HG03280 (cell line): Measurements from ENCODE around the gene SBK1.

ENCODE experiments used
- ATAC-seq: cut with Tn5 transposase; IDR thresholded peaks from one replicate; pipeline ENCODE4 v1.9.1; 2021; ENCODE audit warnings: mild to moderate bottlenecking, moderate library complexity; ENCODE audit not compliant: unreplicated experiment

SBK1 gene

DNA sequence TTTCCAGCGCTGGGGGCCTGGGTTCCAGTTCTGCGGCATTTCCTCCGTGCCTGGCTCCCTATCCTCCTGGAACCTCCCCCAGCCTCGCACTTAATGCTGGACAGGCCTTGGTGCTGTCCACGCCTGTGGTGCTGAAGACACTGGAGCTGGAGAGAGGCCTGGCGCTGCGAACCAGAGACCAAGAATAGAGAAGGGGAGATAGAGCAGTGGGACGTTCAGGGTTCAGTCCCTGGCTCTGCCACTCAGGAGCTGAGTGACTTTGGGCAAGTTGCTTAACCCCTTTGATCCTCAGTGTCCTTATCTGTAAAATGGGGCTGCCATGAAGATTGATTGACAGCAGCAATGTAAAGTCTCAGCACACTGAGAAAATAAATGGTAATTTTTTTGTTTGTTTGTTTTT, 11.9 kb downstream of the SBK1 start:
- no peak for ATAC-seq

DNA sequence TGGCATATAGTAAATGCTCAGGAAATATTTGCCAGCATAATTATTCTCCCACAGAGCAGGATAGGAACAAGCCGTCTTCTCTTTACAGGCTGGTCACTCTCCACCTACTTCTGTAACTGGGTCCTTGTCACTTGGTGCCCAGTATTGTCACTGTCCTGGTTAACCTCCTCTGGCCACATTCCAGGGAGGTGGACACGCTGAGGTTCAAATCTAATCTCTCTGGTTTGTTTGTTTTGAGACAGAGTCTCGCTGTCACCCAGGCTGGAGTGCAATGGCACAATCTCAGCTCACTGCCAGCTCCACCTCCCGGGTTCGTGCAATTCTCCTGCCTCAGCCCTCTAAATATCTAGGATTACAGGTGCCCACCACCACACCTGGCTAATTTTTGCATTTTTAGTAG, 15.6 kb downstream of the SBK1 start:
- ATAC-seq, result no peak

DNA sequence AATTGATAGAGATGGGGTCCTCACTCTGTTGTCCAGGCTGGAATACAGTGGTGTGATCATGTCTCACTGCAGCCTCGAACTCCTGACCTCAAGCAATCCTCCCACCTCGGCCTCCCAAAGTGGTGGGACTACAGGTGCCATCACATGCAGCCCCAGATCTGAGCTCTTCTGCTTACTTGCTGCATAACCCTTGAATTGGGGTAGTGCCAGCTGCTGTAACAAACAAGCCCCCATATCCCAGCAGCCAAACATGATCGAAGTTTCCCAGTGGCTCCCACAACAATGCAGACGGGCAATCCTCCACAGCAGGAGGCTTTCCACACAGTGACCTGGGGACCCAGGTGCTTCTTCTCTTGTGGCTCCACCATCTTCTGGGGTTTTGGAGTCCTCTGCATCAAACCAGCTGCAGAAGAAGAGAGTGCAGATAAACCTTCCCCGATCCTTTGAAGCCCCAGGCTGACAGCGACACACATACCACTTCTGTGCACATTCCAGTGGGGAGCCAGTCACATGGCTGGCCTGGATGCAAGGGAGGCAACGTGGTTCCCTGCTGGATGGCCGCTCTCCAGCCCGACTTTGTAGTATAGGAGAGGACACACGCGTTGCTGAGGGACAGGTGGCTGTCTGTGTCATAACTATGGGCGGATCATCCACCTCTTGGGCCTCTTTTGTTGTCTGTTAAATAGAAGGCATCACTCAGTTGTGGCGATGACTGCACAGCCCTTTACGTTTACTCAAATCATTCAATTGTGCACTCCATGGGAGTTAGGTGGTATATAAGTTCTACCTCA, 16.7 kb downstream of the SBK1 start:
- ATAC-seq, result no peak

DNA sequence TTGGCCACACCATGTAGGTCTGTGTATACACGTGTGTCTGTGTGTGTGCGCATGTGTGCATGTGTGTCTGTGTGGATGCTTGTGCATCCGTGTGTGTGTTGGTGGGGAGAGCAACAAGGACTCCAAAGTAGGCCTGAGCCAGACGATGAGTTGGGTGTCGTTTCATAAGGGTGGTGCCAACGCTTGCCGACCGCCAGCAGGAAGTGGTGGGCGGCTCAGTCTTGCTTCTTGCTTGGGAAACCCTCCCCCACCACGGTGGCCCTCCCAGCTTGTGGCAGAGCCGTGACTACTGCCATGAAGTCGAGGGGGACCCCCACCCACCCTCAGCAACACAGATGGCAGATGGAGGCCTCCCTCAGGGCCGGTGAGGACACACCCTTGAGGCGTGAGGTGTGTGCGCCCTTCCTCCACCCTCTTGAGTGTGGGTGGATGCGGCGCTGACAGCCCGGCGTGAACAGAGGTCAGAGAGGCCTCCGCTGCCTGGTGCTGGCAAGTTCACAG, 17.5 kb downstream of the SBK1 start:
- ATAC-seq, result no peak

DNA sequence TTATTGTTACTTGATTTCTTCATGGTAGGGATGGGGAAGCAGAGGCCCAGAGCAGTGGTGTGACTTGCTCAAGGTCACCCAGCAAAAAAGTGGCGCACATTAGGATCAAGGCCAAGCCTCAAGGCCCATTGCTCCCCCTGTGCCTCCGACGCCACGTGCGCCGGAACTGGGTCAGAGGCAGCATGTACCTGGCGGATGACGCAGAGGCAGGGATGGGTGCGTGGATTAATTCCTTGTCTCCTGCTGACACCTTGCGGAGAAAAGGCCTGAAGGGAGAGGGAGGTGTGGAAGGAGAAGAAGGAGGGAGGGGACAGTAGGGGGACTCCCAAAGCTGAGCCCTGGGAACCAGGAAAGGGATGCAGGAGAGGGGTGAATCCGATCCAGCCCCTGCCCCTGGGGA, 18.5 kb downstream of the SBK1 start:
- no peak for ATAC-seq

DNA sequence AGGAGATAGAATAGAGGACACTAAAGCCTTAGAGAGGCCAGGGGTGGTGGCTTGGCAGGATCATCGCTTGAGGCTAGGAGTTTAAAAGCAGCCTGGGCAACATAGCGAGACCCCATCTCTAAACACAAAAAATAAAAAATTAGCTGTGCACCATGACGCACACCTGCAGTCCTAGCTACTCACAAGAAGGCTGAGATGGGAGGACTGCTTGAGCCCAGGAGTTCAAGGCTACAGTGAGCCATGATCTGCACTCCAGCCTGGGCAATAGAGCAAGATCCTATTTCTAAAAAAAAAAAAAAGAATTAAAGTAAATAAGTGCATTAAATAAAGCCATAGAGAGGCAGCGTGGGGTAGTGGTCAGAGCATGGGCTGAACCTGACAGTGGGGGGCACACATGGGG, 19.1 kb downstream of the SBK1 start:
- ATAC-seq, result no peak

DNA sequence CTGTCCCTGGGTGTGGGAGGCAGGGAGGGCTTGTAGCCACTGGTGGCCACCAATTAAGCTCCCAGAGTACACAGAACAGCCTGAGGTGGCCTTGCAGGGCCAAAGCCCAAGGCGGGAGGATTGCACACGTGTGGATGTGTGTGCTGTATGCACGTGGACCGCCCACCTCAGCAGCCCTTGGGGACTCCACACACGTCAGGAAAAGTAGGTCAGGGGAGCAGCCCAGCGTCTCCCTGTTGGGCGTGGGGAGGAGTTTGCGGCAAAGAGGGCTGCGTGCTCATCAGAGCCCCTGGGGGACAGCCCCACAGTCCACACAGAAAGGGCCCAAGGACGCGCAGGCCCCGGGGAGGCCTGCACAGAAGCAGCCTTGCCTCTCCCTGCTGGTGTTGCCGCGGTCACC, 19.6 kb downstream of the SBK1 start:
- ATAC-seq, result no peak

DNA sequence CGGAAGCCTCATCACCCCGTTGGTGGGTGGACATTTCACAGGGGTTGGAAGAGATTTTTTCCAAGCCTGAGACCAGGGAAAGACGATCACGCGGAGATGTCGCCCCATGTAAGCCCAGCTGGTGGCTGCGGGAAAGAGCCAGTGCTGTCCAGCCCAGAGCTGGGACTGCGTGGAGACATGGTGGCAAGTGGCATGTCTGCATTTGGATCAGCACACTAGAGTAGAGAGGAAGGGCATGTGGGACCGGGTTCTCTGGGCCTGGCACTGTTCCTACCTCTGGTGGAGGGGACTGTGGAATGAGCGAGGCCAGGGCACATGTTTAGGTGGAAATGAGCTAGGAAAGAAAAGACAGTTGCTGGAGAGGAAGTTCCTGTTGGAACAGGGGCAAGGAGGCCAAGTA, 20.0 kb downstream of the SBK1 start:
- ATAC-seq, result no peak

DNA sequence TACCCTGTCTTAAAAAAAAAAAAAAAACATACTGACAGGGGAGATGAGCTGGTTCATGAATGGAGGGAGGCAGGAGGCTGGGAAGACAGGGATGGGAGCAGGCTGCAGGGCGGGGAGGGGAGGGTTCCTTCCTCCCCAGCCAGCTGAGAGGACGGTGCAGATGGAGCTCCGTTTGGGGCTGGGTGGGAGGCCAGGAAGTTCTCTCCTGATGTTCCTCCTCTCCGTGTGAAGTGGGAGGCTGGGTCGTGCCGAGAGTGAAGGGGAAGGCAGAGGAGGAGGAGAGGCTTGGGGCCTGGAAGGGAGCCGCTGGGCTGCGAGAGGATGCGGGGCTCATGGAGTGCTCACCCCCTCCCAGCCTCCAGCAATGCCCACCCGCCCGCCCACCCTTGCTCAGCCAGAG, 21.3 kb downstream of the SBK1 start:
- no peak for ATAC-seq

DNA sequence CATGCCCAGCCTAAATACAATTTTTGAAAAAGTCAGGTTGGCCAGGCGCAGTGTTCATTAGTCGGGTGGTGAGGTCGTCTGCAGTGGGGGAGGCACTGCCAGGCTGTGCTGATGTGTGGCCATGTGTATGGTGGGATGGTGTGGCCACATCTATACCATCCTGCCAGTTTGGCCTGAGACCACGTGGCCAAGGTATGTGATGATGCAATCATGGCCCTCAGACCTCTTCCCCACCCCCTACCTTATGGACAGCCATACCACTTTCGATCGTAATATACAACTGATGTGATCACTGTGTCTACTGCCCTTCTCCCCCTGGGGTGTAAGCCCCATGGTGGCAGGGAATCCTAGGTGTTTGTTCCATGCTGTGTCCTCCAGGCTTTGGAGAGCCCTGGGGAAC, 23.7 kb downstream of the SBK1 start:
- no peak for ATAC-seq

DNA sequence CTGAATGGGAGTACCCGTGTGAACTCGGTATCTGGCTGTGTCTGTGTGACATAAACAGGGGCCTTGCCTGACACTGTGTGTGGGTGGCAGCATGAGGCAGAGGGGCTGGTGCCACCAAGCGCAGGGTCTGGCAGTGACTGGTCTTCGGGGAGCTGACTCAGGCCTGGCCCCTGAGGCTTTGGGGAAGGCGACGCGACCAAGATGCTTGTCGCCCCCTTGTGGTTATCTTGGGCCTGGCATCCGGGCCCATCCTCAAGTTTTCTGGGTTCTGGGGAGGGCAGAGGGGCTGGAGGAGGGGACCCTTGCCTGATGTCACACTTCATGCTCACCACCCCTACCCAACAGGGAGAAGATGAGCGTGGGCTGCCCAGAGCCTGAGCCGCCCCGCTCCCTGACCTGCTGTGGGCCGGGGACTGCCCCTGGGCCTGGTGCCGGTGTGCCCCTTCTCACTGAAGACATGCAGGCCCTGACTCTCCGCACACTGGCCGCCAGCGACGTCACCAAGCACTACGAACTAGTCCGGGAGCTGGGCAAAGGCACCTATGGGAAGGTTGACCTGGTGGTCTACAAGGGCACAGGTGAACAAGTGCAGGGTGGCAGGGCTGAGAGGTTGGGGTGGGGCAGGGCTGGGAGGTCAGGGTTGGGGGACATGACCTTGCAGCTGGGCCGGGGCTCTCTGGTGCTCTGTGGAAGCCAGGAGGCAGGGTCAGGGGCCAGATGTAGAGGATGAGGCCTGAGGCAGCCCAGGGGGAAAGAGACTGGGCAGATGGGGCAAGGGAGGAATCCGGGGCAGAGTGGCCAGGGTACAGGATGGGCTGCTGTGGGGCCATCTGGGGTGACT, 24.9 kb downstream of the SBK1 start:
- no peak for ATAC-seq

DNA sequence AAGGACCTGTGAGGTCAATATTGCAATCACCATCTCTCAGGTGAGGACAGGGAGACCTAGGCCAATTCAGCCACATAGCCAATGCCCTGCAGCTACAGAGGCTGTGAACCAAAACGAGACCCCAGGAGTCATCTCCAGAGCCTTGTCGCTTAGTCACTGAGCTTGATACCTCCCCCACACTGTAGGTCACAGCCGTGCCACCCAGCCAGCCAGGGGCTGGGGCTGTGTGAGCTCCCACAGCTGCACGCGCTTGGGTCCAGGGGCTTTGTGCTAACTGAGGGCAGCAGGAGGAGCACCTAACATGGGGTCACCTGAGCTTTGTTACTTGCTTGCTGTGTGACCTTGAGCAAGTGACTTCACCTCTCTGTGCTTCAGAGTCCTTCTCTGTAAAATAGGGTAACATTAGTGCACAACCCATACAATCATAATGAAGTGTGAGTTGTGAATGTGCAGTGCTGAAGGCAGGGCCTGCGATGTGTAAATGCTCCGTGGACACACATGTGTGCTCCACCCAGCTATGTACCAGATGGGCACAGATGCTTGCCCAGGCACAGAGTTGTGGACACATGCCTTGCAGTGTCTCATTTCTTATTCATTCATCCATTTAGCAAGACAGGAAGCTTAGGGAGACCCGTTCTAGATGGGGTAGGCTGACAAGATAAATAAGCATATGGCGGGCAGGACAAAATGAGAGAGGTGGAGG, 25.9 kb downstream of the SBK1 start:
- ATAC-seq, result no peak

DNA sequence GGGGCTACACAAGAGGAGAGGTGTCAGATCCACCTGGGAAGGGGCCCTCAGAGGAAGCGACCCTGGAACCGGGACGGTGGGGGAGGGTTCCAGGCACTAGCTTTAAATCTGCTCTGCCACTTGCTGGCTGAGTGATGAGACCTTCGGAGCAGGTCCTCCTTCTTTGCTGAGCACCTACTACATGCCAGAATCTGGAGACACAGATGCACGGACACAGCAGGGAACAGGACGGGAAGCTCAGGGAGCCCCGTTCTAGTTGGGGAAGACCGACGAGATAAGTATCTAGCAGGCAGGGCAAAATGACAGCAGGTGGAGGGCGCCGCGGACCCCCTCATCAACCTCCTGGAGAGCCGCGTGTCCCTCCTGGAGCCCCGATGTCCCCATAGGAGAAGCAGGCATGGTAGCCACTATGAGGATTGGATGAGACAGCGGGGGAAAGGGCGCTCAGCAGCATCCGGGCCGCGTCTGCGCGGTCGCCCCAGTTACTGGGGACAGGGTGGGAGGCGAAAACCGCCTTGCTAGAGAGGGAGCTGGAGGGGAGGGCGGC, 27.2 kb downstream of the SBK1 start:
- ATAC-seq, result no peak

DNA sequence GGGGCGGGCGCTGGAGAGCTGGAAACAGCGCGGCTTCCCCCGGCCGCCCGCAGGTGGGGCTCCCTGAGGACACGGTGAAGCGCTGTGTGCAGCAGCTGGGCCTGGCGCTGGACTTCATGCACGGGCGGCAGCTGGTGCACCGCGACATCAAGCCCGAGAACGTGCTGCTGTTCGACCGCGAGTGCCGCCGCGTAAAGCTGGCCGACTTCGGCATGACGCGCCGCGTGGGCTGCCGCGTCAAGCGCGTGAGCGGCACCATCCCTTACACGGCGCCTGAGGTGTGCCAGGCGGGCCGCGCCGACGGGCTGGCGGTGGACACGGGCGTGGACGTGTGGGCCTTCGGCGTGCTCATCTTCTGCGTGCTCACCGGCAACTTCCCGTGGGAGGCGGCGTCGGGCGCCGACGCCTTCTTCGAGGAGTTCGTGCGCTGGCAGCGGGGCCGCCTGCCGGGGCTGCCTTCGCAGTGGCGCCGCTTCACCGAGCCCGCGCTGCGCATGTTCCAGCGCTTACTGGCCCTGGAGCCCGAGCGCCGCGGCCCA, 27.8 kb downstream of the SBK1 start:
- ATAC-seq, result no peak

DNA sequence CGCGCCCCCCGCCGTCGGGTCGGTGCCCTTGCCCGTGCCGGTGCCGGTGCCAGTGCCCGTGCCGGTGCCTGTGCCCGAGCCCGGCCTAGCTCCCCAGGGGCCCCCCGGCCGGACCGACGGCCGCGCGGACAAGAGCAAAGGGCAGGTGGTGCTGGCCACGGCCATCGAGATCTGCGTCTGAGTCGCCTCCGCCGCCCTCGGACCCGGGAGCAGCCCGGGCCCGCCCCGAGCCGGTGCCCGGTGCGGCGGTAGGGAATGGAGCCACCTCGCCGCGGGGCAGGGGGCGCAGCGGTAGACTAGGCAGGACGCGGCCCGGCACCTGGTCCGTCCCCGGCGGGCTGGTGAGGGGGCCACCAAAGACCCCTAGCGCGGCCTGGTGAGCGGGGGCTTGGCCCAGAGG, 28.4 kb downstream of the SBK1 start:
- ATAC-seq, result no peak

DNA sequence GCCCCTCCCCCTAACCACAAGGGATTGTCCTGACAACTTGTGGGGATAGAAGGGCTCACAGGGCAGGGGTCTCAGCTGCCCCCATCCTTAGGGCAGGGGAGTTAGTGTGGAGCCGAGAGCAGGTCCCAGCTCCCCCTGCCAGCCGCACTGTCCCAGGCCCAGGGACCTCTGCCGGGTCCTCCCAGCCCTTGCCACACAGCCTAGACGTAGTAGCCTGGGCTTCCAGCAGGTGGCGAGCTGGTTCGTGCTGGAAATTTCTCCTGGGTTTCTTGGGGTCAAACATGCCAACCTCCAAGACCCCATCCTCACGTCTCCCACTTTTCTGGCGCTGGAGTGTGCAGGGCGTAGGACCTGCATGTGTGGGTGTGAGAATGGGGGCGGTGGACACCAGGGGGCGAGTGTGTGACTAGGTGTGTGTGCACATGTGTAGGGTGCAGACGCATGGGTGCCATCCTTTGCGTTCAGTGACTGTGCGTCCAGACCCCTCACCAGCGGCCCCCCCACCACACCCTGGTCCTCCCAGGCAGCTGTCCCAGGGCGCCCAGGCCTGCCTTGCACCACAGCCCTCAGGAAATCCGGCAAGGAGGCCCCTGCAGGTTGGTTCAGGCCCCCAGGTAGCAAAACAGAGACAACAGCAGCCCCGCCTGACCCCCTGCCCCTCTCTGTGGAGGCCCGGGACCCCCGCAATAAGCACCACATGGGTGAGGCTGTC, 29.5 kb downstream of the SBK1 start:
- ATAC-seq, result no peak

DNA sequence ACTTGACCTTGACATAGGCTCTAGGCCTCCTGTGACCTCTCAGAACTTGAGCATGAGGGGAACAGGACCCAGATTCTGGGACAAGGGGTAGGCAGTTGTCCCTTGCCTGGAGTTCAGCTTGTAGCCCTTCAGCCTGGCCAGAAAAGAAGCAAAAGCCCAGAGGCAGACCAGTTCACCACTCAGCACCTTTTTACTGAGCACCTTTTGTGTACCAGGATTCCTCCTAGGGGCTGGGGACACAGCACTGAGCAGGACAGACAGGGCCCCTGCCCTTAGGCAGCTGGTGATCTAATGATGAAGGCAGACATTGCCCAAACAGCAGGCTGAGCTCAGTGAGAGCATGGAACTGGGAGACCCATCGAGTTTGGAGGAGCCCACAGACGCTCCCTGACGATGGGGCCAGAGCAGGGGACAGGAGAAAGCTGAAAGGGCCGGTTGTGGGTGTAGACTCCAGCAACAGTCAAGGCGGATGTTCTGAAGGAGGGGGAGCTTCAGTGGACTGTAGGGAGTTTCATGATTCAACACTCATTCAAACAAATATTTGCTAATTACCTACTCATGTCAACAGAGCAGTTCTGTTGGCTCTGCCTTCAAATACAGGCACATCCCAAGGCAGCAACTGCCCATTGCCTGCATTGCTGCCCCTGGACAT, 32.0 kb downstream of the SBK1 start:
- no peak for ATAC-seq

DNA sequence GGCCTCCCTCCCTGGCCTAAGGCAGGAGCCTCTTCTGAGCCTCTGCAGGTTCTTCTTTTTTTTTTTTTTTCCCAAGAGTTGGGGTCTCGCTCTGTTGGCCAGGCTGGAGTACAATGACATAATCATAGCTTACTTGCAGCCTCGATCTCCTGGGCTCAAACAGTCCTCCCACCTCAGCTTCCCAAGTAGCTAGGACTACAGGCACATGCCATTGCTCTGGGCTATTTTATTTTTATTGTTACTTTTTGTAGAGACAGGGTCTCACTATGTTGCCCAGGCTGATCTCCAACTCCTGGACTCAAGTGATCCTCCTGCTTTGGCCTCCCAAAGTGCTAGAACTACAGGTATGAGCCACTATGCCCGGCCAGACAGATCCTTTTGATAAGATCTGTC, 32.6 kb downstream of the SBK1 start:
- ATAC-seq, result no peak

DNA sequence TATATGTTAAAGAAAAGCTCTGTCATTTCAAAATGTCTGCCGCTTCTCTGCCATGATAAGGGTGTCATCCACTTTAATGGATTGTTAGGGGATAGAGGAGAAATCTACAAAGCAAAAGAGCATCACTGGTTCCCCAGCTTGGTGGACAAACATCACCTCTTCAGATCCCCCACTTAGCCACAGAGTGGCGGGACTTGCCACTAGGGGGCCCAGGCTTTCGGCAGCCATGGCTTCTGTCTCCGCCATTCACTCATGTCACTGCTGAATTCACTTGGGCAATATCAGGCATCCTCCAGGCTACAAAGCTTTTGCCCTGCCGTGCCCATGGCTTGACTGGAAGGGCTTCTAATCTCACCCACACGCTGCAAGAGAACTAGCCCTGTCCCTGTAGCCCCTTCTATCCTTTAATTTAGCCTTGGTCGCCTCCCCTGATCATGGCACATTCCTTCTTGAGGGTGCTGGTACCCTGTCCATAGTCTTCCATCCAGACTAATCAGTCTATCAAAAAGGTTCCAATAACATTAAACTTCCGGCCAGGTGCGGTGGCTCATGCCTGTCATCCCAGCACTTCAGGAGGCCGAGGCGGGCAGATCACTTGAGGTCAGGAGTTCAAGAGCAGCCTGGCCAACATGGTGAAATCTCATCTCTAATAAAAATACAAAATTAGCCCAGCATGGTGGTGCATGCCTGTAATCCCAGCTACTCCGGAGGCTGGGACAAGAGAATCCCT, 34.7 kb downstream of the SBK1 start:
- no peak for ATAC-seq
